K562 (cell line): ENCODE data around the gene PTPRG.

Source experiments
- BRD4 ChIP-seq: fragments of 200-600 bp; sonication (generic); IDR thresholded peaks from 2 replicates; pipeline ENCODE4 v1.6.1; 2017; ENCODE audit warnings: inconsistent platforms
- CEBPB ChIP-seq: fragments of 450-650 bp; IDR thresholded peaks from 2 replicates; pipeline ENCODE4 v1.6.1; 2016; ENCODE audit warnings: missing genetic modification characterization, missing compliant biosample characterization
- ELF4 ChIP-seq: fragments of 450-650 bp; formaldehyde crosslinking; IDR thresholded peaks from 2 replicates; pipeline ENCODE4 v1.4.0; 2022; ENCODE audit warnings: missing genetic modification characterization
- POLR2AphosphoS5 ChIP-seq: IDR thresholded peaks from 2 replicates; pipeline ENCODE4 v1.6.1; 2011; ENCODE audit warnings: mild to moderate bottlenecking, low read depth, low read length, moderate library complexity; ENCODE audit not compliant: control insufficient read depth, insufficient read depth
- RFX5 ChIP-seq: IDR thresholded peaks from 2 replicates; pipeline ENCODE4 v1.6.1; 2011; ENCODE audit warnings: low read depth, mild to moderate bottlenecking, improper control_type of control experiment, low read length
- SRF ChIP-seq, 2 experiments: fragments of 250-450, 450-650 bp in 1 of 2; sonication (Bioruptor Pico) in 1 of 2; sonication (generic) in 1 of 2; formaldehyde crosslinking; IDR thresholded peaks; 2 replicates each; pipeline versions ENCODE4 v1.5.0 to v1.5.1; 2020 to 2022; ENCODE audit warnings: mild to moderate bottlenecking in 1 of 2, missing genetic modification reagents in 1 of 2
- ZKSCAN1 ChIP-seq: fragments of 150-350 bp; IDR thresholded peaks from 2 replicates; pipeline ENCODE4 v1.6.1; 2016; ENCODE audit warnings: low read depth, low read length
- TF ChIP-seq, protein P1 (sequence below), 3 experiments: IDR thresholded peaks in 2 of 3; conservative IDR thresholded peaks in 1 of 3; 2 replicates each; pipeline ENCODE4 v1.5.1; 2011 to 2012; ENCODE audit warnings: low read length in 3 of 3, mild to moderate bottlenecking in 3 of 3, control low read depth in 2 of 3, improper control_type of control experiment in 1 of 3, inconsistent platforms in 1 of 3, low read depth in 1 of 3, mixed read lengths in 1 of 3, moderate library complexity in 1 of 3; ENCODE audit not compliant: insufficient read depth in 2 of 3

DNA sequence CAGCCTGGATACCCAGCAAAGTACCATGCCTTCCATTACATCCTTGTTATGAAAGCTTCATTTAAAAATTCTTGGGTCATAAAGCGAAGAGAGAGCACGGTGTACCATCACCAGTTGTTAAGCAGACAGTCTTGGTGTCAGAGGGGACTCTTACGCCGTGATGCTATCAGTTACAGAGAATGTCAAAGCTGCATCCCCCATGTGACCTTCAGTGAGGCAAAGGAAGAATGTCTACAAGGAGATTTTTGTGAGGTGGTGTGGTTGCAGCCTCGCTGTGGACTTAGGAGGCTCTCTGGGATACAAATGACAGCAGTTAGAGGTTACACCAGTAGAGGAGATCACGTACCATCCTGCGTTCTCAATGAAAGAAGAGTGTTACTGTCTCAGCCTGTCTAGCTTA, 533.7 kb downstream of the PTPRG start:
- TF ChIP-seq CEBPB (no peak), RFX5 (no peak), ZKSCAN1 (no peak), SRF (CRISPR knock-in tag; IDR thresholded peaks at IDR 0.05) (no peak), ELF4 (no peak), POLR2AphosphoS5 (no peak), BRD4 (no peak)
- TF ChIP-seq, protein P1, sequence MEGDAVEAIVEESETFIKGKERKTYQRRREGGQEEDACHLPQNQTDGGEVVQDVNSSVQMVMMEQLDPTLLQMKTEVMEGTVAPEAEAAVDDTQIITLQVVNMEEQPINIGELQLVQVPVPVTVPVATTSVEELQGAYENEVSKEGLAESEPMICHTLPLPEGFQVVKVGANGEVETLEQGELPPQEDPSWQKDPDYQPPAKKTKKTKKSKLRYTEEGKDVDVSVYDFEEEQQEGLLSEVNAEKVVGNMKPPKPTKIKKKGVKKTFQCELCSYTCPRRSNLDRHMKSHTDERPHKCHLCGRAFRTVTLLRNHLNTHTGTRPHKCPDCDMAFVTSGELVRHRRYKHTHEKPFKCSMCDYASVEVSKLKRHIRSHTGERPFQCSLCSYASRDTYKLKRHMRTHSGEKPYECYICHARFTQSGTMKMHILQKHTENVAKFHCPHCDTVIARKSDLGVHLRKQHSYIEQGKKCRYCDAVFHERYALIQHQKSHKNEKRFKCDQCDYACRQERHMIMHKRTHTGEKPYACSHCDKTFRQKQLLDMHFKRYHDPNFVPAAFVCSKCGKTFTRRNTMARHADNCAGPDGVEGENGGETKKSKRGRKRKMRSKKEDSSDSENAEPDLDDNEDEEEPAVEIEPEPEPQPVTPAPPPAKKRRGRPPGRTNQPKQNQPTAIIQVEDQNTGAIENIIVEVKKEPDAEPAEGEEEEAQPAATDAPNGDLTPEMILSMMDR (IDR thresholded peaks at IDR 0.05 in 2 of 3, conservative IDR thresholded peaks at IDR 0.05 in 1 of 3; ENCODE audit: insufficient read depth in 2 of 3, low read depth in 1 of 3, low read length in 3 of 3) = no peak
